ENCODE data around the gene CDC20. TPM values are rescaled to one million over a fixed set of nuclear protein-coding genes. Genes with fewer than 3 reads are reported as not detected.

Gene CDC20
- total RNA-seq, 1 experiment from 2014 or later, result 134 TPM

DNA sequence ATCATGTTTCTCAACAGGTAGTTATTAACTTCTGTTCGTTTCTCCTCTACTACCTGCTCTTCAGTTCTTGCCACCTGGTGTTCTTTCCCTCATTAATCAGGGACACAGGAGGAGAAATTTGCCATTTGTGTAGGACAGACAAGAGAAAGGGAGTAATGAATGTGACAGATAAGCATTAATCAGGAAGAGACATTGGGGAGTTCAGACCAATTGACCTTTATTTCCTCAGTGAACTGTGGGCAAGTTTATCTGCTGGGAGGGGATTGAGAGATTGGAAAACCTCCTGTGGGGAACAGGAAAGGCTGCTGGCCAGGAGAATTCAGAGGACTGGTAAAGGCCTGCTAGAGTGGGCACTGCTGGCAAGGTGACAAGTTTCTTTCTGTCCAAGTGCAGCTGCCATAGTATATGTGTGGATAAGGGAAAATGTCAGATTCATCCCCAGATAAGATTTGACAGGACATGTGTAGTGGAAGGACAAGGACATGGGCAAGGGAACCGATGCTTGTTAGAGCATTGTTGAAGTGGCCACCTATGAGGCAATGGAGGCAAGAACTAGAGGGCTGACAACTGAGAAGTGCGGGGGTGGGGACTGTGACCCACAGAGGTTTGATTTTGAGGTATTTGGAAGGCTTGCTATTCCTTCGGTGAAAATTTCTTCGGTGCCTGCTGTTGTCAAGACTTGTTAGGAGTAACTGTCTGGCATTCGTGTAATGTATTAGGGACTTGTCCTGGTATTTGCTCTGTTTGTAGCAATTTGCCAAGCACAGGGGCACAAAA lies 43.5 kb downstream of the CDC20 start:
- H3K27ac Mint-ChIP-seq (ENCODE audit: unreplicated experiment), result no peak overlapping the region
- TF ChIP-seq, protein P1, sequence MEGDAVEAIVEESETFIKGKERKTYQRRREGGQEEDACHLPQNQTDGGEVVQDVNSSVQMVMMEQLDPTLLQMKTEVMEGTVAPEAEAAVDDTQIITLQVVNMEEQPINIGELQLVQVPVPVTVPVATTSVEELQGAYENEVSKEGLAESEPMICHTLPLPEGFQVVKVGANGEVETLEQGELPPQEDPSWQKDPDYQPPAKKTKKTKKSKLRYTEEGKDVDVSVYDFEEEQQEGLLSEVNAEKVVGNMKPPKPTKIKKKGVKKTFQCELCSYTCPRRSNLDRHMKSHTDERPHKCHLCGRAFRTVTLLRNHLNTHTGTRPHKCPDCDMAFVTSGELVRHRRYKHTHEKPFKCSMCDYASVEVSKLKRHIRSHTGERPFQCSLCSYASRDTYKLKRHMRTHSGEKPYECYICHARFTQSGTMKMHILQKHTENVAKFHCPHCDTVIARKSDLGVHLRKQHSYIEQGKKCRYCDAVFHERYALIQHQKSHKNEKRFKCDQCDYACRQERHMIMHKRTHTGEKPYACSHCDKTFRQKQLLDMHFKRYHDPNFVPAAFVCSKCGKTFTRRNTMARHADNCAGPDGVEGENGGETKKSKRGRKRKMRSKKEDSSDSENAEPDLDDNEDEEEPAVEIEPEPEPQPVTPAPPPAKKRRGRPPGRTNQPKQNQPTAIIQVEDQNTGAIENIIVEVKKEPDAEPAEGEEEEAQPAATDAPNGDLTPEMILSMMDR (IDR thresholded peaks at IDR 0.05; ENCODE audit: unreplicated experiment), result no peak
- intact Hi-C loops (cut with micrococcal nuclease; ENCODE audit: unreplicated experiment), result no loop called here

DNA sequence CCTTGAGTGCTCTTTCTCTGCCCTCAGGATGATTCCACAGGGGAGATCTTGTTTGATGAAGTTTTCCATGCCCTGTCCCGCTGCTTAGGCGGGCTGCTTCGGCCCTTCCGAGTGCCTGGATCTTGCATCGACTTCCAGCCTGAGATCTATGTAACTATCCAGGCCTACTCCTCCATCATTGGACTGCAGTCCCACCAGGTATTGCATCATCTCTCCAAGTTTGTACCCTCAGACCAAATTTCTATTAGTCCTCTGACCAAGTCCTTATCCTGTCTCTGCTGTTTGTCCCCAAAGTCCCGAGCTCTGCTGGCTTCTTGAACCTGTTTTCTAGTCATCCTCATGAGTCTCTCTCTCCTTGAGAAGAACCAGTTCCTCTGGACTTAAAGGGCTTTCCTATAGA lies 45.6 kb downstream of the CDC20 start:
- Mint-ChIP-seq H3K4me3 (ENCODE audit: low read depth, unreplicated experiment) (no peak overlapping the region), H3K4me1 (ENCODE audit: low read depth, unreplicated experiment) (no peaks in the 10 kb centered on the region), H3K27ac (ENCODE audit: unreplicated experiment) (no peak overlapping the region), H3K27me3 (ENCODE audit: unreplicated experiment) (no peaks in the 10 kb centered on the region), H3K9me3 (ENCODE audit: low read depth, unreplicated experiment) (no peaks in the 10 kb centered on the region), H3K36me3 (ENCODE audit: insufficient read depth, unreplicated experiment) (peaks cover 38% of the 10 kb centered on the region)
- DNase-seq, result no peak
- no TSS peak for BruUV-seq (replicated peaks)
- intact Hi-C loops (cut with micrococcal nuclease; ENCODE audit: unreplicated experiment), result no loop called here
- TF ChIP-seq, protein P1 (IDR thresholded peaks at IDR 0.05; ENCODE audit: unreplicated experiment), result no peak
- CTCF ChIA-PET, result no interaction called here

More for the DNA sequence above, 43.5 kb downstream of the CDC20 start:
- H3K4me1 Mint-ChIP-seq (ENCODE audit: low read depth, unreplicated experiment), result no peaks in the 10 kb centered on the region
- no peak overlapping the region for H3K4me3 Mint-ChIP-seq (ENCODE audit: low read depth, unreplicated experiment)
- no TSS peak for BruUV-seq (replicated peaks)
- no peak for DNase-seq
- CTCF ChIA-PET, result no interaction called here
- H3K9me3 Mint-ChIP-seq (ENCODE audit: low read depth, unreplicated experiment), result no peaks in the 10 kb centered on the region
- no peaks in the 10 kb centered on the region for H3K27me3 Mint-ChIP-seq (ENCODE audit: unreplicated experiment)
- H3K36me3 Mint-ChIP-seq (ENCODE audit: insufficient read depth, unreplicated experiment), result peaks cover 23% of the 10 kb centered on the region

DNA sequence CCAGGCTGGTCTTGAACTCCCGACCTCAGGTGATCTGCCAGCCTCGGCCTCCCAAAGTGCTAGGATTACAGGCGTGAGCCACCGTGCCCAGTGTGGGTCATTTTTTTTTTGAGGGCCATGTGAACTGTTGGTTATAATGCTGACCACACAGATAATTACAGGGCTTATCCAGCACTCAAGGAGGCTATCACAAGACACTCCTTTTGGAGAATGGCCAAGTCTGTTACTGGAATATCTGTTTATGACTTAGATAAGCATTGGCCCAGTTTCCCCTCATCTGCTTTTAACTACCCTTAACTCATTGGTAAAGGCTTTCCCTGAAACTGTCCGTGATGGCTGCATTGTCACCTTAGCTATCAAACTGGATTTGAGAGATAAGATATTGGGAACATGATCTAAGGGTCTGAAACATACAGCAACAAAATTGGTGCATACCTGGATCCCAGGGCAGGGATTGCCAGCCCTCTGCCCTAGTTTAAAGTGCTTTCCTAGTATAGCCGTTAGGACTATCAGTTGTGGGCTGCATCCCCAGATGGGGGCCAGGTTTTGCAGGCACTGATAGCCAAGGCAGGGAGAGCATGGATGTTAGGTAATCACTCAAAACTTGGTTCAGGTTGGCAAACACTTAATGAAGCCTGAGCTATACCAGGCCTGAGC lies 46.6 kb downstream of the CDC20 start:
- H3K27me3 Mint-ChIP-seq (ENCODE audit: unreplicated experiment), result no peaks in the 10 kb centered on the region
- DNase-seq, result no peak
- intact Hi-C loops (cut with micrococcal nuclease; ENCODE audit: unreplicated experiment), result no loop called here
- CTCF ChIA-PET, result no interaction called here
- H3K4me1 Mint-ChIP-seq (ENCODE audit: low read depth, unreplicated experiment), result no peaks in the 10 kb centered on the region
- BruUV-seq (replicated peaks), result no TSS peak
- H3K27ac Mint-ChIP-seq (ENCODE audit: unreplicated experiment), result no peak overlapping the region
- H3K4me3 Mint-ChIP-seq (ENCODE audit: low read depth, unreplicated experiment), result no peak overlapping the region
- TF ChIP-seq, protein P1 (IDR thresholded peaks at IDR 0.05; ENCODE audit: unreplicated experiment), result no peak
- H3K9me3 Mint-ChIP-seq (ENCODE audit: low read depth, unreplicated experiment), result no peaks in the 10 kb centered on the region
- peaks cover 38% of the 10 kb centered on the region for H3K36me3 Mint-ChIP-seq (ENCODE audit: insufficient read depth, unreplicated experiment)

DNA sequence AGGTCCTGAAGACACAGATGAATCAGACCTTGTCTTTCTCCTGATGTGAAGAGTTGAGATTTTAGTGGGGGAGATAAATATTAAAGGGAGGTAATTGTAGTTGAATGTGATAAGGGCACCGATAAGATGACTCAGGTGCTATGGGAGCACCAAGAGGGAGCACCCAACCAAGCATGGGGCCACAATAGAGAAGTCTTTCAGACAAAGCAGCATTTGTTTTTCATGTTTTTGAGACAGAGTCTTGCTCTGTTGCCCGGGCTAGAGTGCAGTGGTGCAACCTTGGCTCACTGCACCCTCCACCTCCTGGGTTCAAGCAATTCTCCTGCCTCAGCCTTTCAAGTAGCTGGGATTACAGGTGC lies 47.1 kb downstream of the CDC20 start:
- CTCF ChIA-PET, result no interaction called here
- intact Hi-C loops (cut with micrococcal nuclease; ENCODE audit: unreplicated experiment), result no loop called here
- TF ChIP-seq, protein P1 (IDR thresholded peaks at IDR 0.05; ENCODE audit: unreplicated experiment), result no peak
- Mint-ChIP-seq H3K4me1 (ENCODE audit: low read depth, unreplicated experiment) (no peaks in the 10 kb centered on the region), H3K27ac (ENCODE audit: unreplicated experiment) (no peak overlapping the region), H3K4me3 (ENCODE audit: low read depth, unreplicated experiment) (no peak overlapping the region), H3K9me3 (ENCODE audit: low read depth, unreplicated experiment) (no peaks in the 10 kb centered on the region), H3K36me3 (ENCODE audit: insufficient read depth, unreplicated experiment) (peaks cover 38% of the 10 kb centered on the region), H3K27me3 (ENCODE audit: unreplicated experiment) (no peaks in the 10 kb centered on the region)
- no TSS peak for BruUV-seq (replicated peaks)
- DNase-seq, result no peak
